HG03442 (cell line): ENCODE data around the gene SEMA3D.
"Not testable (repeated sequence)": the region's sequence is repeated elsewhere in the genome, so short reads cannot be mapped to it uniquely, and the experiment has no call there.

Experiments used
- ATAC-seq: cut with Tn5 transposase; IDR thresholded peaks from one replicate; pipeline ENCODE4 v1.9.1; 2021; ENCODE audit warnings: mild to moderate bottlenecking, moderate library complexity; ENCODE audit not compliant: unreplicated experiment

The SEMA3D gene

GRCh38 chr7:85000735-85001350 lies 186.0 kb downstream of the SEMA3D start:
- no peak for ATAC-seq

- no peak for ATAC-seq
Measured at GRCh38 chr7:84999450-84999849, 187.4 kb downstream of the SEMA3D start.

DNA sequence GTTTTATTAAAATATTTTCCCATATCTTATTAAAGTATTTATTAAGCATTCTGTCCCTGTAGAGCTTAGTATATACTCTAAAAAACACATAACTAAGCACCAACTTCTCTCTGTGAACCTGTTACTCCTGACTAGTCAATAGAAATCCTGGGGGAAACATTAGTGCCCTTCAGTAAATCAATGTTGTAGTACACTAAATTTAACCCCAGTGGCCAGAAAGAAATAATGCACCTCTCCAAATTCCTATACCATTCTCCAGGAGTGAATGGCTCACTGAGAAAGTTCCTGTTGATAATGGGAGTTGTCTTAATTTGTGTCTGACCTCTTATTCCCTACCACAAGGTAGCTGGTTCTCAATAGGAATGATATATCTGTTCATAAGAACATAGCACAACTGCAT lies 188.2 kb downstream of the SEMA3D start:
- ATAC-seq: no peak

DNA sequence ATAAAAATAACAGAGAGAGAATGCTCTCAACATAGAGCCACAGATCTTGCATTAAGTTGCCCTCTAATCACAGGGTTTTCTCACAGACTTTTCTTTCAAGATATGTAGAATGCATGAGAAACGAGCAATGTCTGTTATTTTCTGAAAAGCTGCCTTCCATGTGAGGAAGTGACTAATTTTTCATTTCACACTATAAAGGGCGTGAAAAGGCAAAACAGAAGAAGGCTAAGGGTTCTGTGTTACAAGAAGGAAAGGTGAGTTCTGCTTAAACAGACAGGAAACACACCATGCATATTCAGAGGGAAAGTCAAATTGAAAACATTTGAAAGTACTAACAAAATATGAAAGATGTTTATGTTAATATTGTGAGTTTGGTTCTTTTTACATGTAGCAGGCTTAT lies 189.2 kb downstream of the SEMA3D start:
- ATAC-seq: no peak

- not testable (repeated sequence) for ATAC-seq
Measured at GRCh38 chr7:84992954-84993353, 193.9 kb downstream of the SEMA3D start.

DNA sequence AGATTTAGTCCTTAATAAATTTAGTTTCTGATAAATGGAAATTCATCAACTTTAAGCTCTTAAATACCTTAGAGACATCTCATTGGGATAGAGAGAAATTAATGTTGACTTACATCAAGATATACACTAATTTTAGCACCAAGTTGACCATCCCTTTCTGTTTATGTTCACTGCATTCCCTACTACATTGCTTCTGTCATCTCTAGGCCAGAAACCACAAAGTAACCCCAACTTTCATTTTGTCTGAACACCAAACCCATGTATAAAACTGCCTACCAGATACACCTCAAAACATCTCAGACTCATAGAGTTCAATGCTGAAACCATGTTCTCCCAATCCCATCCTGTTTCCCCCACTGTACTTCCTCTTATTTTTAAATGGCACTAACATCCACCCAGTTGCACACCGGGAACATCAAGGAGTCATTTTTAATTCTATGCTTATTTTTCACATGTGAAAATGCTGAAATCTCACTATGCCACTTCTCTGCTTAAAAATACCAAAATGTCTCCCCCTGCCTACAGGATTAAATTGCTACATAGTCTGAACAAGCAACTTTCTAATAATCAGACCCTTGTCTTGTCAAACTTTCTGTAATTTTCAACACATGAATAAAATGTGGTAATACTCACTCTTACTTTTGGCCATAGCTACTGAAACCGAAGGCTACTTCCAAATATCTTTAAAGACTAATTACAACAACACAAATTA lies 201.6 kb downstream of the SEMA3D start:
- no peak for ATAC-seq

- no peak for ATAC-seq
Measured at GRCh38 chr7:84982199-84982598, 204.7 kb downstream of the SEMA3D start.

- ATAC-seq: no peak
Measured at GRCh38 chr7:84981055-84981976, 205.5 kb downstream of the SEMA3D start.

- ATAC-seq: no peak
Measured at GRCh38 chr7:84975586-84976185, 211.2 kb downstream of the SEMA3D start.

DNA sequence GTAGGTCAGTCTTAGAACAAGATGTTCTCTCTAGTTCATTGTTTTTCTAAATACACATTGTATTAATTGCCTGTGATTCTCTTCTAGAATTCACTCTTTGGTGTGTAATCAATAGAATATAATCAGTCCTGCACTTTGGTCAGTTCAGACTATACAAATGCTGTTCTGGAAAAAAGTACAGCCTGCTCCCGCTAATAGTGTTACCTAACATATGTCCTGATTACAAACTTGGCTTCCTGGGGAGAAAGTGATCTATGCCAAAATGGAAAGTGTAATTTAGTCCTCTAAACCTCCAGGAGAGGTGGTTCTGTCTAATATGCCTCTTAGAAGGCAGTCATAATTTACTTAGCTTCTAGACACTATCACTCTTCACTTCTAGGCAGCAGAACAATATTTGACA lies 215.5 kb downstream of the SEMA3D start:
- no peak for ATAC-seq

GRCh38 chr7:84970670-84971069 lies 216.2 kb downstream of the SEMA3D start:
- ATAC-seq: no peak

- ATAC-seq: no peak
Measured at GRCh38 chr7:84953234-84953633, 233.6 kb downstream of the SEMA3D start.

DNA sequence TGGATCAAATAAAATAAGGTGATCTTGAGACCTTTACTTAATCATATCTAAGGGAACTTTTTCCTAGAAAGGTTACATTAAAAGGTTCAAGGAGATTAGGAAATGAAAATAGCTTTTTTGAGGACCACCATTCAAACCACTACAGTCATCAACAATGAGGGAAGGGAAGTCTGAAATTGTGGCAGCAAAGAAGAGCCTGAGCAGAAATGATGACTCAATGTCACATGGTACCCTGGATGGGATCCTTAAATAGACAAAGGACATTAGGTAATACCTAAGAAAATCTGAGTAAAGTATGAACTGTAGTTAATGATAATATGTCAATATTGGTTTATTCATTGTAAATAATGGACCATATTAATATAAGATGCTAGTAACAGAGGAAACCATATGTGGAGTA lies 236.0 kb downstream of the SEMA3D start:
- no peak for ATAC-seq

DNA sequence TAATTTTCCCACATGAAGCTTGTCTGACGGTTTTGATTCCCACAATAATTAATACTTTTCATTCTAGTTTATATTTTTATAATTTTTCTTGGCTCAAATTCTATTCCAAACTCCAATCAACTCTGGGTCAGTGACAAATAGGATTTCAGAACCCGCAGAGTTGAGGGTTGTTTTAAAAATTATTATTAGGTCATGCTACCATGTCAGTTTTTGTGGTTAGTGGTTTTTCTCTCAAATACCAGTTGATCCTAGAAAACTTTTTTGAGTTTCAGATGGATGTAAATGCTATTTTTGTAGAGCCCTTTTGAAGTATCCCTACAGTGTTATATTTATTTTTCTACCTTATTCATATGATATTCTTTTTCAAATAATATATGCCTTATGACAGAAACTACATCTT lies 237.4 kb downstream of the SEMA3D start:
- no peak for ATAC-seq

DNA sequence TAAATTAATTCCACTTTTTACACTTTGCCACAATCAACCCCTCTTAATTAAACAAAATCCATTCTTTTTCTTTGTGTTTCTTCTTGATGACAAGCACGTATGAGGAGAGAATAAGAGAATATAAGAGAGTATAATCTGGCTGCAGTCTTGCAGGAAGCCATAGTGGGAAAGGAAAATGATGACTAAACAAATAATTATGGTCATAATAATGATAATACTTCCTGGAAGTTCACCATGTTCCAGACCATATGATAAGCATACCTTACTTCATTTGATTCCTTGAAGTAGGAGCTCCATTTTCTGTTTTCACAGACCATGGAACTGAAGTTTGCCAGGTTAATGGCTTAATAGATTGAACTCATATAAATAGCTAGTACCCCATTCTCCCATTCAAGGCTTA lies 237.8 kb downstream of the SEMA3D start:
- ATAC-seq: no peak

DNA sequence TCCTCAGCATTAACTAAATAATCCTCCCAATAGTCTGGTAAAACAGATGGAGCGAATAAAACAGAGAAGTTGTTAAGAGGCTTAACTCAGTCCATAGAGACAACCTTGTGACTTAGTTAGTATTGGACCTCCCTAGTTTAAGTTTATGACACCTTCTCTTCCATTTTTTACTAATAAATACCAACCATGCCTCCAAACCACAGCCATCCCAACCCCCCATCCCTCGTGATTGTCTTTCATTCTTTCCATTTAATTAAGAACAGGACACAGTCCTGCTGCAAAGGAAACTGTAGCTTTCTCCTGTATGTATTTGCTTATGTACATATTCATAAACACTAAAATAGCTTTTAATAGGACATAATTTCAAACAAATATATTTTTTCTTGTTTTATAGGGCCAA lies 238.2 kb downstream of the SEMA3D start:
- no peak for ATAC-seq

DNA sequence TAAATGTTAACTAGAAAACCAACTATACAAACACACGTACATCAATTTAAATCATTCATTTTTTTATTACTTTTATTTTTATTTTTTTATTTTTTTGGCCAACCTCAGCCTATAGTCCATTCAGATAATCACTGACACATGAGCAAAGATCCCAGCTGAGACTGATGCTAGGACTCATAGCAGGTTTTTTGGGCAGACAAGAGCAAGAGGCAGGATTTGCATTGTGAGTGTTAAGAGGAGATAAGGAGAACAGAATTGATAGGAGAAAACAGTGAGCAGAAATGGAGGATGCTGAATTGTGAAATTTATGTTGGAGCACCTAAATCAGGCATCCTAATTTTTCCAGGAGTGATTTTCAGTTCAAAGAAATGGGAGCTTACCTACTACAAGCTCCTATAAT lies 240.3 kb downstream of the SEMA3D start:
- no peak for ATAC-seq
